Adrenal gland (tissue), 5 donors: Measurements from ENCODE around the gene S100G.

Experiments
- CTCF ChIP-seq, 6 experiments: fragments of 450-650 bp in 4 of 6; fragments of 200-600 bp in 2 of 6; sonication (generic) in 1 of 6; IDR thresholded peaks; 1 replicate in 5 of 6; 2 replicates in 1 of 6; pipeline versions ENCODE4 v1.5.1 to v1.8.0; 2016 to 2021; ENCODE audit warnings: antibody characterized with exemption in 6 of 6, mild to moderate bottlenecking in 2 of 6, moderate library complexity in 1 of 6
- POLR2A ChIP-seq, 2 donors: fragments of 450-650 bp; IDR thresholded peaks; one replicate each; pipeline ENCODE4 v1.6.1; 2017; ENCODE audit warnings: antibody characterized with exemption in 2 of 2, mild to moderate bottlenecking in 2 of 2, moderate library complexity in 1 of 2
- donor health status: DM: no; HTN: no; CAD: no.

- TF ChIP-seq POLR2A (IDR thresholded peaks at IDR 0.05) (no peak), CTCF (IDR thresholded peaks at IDR 0.05) (no peak)
Measured at GRCh38 chrX:16604337-16604736, 45.6 kb upstream of the S100G start.
